AG04450 (cell line): ENCODE measurements around the gene OSBPL8. TPM values are rescaled to one million over a fixed set of nuclear protein-coding genes. Genes with fewer than 3 reads are reported as not detected.

Experiments used
- CTCF ChIA-PET: fragments of 300-600, 350-600 bp; formaldehyde crosslinking; extraction: SDS; loops from one replicate; lab custom pipeline; 2022; ENCODE audit warnings: antibody characterized with exemption, inconsistent platforms; lab: Charles Lee
- POLR2A ChIA-PET: fragments of 350-600 bp; formaldehyde crosslinking; extraction: SDS; loops from one replicate; lab custom pipeline; 2021; ENCODE audit warnings: antibody characterized with exemption, inconsistent platforms; lab: Yijun Ruan, JAX
- DNase-seq: peaks from one replicate; pipeline ENCODE4 v3.0.0-alpha.2; 2011; ENCODE audit warnings: low read depth, low spot score
- H3K27ac ChIP-seq: one replicate; pipeline ENCODE4 v1.5.1; 2012; ENCODE audit warnings: low read depth, low read length, control low read depth
- H3K27me3 ChIP-seq: one replicate; pipeline ENCODE4 v1.6.0; 2012; ENCODE audit warnings: low read length; ENCODE audit not compliant: control insufficient read depth, insufficient read depth
- H3K4me3 ChIP-seq: 2 replicates; pipeline ENCODE4 v1.5.1; 2011; ENCODE audit warnings: mild to moderate bottlenecking, low read depth, low read length, control low read depth
- H3K9me3 ChIP-seq: 2 replicates; pipeline ENCODE4 v1.5.1; 2012; ENCODE audit warnings: low read length; ENCODE audit not compliant: control insufficient read depth, insufficient read depth
- CTCF ChIP-seq: IDR thresholded peaks from 2 replicates; pipeline ENCODE4 v1.5.1; 2011; ENCODE audit warnings: low read depth, low read length, control low read depth, inconsistent platforms
- polyA plus RNA-seq: library from polyadenylated mRNA; depleted of rRNA; stranded (reverse); fragments of >200 nt; gene quantifications from 2 replicates; pipeline ENCODE4 v1.2.3, GENCODE V29; 2011

OSBPL8 gene
- polyA plus RNA-seq, 1 experiment: 64.5 TPM

DNA sequence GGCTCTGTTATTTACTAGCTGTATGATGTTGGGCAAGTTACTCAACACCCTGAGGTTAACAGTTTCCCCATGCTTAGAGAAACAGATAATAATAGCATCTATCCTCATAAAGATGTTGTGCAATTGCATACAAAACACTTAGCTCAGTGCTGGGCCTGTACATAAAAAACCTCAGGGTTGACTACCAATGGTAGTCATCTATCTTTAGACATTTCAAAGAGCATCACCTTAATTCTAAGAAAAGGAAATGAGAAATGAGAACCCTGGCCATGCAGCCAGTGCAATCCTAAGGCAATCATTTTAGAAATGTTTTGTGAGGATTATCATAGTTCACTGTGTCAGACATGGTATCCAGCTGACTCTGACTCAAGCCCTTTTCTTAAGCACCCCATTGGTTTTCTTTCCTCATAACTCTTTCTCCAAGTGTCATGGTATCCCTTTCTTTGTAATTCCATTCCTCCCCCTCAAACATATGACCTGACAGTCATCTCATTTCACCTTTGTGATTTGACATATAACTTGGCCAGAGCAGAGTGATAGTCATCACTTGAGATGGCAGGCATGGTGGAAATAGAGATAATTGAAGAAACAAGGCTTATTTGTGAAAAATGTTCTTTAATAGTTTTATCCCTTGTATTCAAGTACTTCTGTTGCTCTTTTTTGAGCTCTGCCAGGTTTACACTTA is 29.5 kb upstream of the OSBPL8 start:
- ChIA-PET CTCF (interaction anchor here (0.5 to 3.4 kb wide), 9 partner anchors 8 to 1084 kb away, joined by 3 to 16 read pairs (median 6); no protein-coding TSS in a partner anchor), POLR2A (interaction anchor here (0.7 kb wide), 1 partner anchor 733 kb away, joined by 3 read pairs; no protein-coding TSS in a partner anchor)
- Histone ChIP-seq H3K4me3 (no peak overlapping the region), H3K27me3 (no peaks in the 10 kb centered on the region), H3K27ac (peak overlapping the region; percentile 57), H3K9me3 (no peaks in the 10 kb centered on the region)
- no peak for TF ChIP-seq CTCF
- DNase-seq: peak; percentile 66

- POLR2A ChIA-PET: no interaction called here
- Histone ChIP-seq H3K27ac (no peak overlapping the region), H3K4me3 (no peak overlapping the region), H3K9me3 (no peaks in the 10 kb centered on the region), H3K27me3 (no peaks in the 10 kb centered on the region)
- no peak for DNase-seq
- TF ChIP-seq CTCF: no peak
- CTCF ChIA-PET: interaction anchor here (0.5 to 3.4 kb wide), 24 partner anchors 9 to 1082 kb away, joined by 3 to 16 read pairs (median 4); no protein-coding TSS in a partner anchor
These were observed 28.0 kb upstream of the OSBPL8 start for GRCh38 chr12:76587428-76588178.

- Histone ChIP-seq H3K27ac (no peak overlapping the region), H3K9me3 (no peaks in the 10 kb centered on the region), H3K4me3 (no peak overlapping the region), H3K27me3 (no peaks in the 10 kb centered on the region)
- CTCF ChIA-PET: interaction anchor here (0.5 to 3.4 kb wide), 41 partner anchors 10 to 1100 kb away, joined by 3 to 16 read pairs (median 3); no protein-coding TSS in a partner anchor
- DNase-seq: peak; percentile 18
- TF ChIP-seq CTCF: peak; percentile 75
- POLR2A ChIA-PET: interaction anchor here (0.8 kb wide), 1 partner anchor 556 kb away, joined by 4 read pairs; the partner anchor contains the start of gene PHLDA1
These were observed 27.3 kb upstream of the OSBPL8 start for GRCh38 chr12:76586764-76587395.

GRCh38 chr12:76583301-76583700 is 23.7 kb upstream of the OSBPL8 start:
- POLR2A ChIA-PET: no interaction called here
- no peak for DNase-seq
- Histone ChIP-seq H3K27me3 (no peaks in the 10 kb centered on the region), H3K27ac (no peak overlapping the region), H3K4me3 (no peak overlapping the region), H3K9me3 (no peaks in the 10 kb centered on the region)
- CTCF ChIA-PET: no interaction called here
- TF ChIP-seq CTCF: no peak
